SK-N-SH (cell line): ENCODE data around the gene ACOT12. TPM values are rescaled to one million over a fixed set of nuclear protein-coding genes. Genes with fewer than 3 reads are reported as not detected.
"Not testable (repeated sequence)": the region's sequence is repeated elsewhere in the genome, so short reads cannot be mapped to it uniquely, and the experiment has no call there.

Experiments
- CTCF ChIA-PET: fragments of 300-600, 350-600 bp; formaldehyde crosslinking; extraction: SDS; loops from one replicate; lab custom pipeline; 2021; lab: Yijun Ruan, JAX
- POLR2A ChIA-PET: fragments of 350-600 bp; sonication (Branson Sonifier 250); formaldehyde crosslinking; extraction: SDS; loops from one replicate; lab custom pipeline; 2020; ENCODE audit warnings: antibody characterized with exemption, inconsistent platforms; lab: Yijun Ruan, JAX
- DNase-seq: peaks from one replicate; pipeline ENCODE4 v3.0.0; 2012
- H2AFZ ChIP-seq: fragments of 200-600 bp; sonication (generic); 2 replicates; pipeline ENCODE4 v1.8.1; 2016; ENCODE audit warnings: antibody characterized with exemption, mild to moderate bottlenecking, low read depth
- H3F3A ChIP-seq: fragments of 200-600 bp; sonication (generic); replicated peaks from 2 replicates; pipeline ENCODE3; 2016; ENCODE audit warnings: antibody characterized with exemption, mild to moderate bottlenecking; ENCODE audit not compliant: insufficient read depth
- H3K27ac ChIP-seq, 2 experiments: fragments of 200-500 bp in 1 of 2; fragments of 200-600 bp in 1 of 2; sonication (Bioruptor generic) in 1 of 2; sonication (generic), shearing (Covaris generic) in 1 of 2; 2 replicates each; pipeline versions ENCODE4 v1.5.1 to v1.6.1; 2014 to 2016; ENCODE audit warnings: low read depth in 2 of 2, inconsistent platforms in 1 of 2, low read length in 1 of 2, mild to moderate bottlenecking in 1 of 2, mixed read lengths in 1 of 2
- H3K27me3 ChIP-seq: fragments of 200-600 bp; sonication (generic), shearing (Covaris generic); 2 replicates; pipeline ENCODE4 v1.6.1; 2016; ENCODE audit warnings: mixed run types; ENCODE audit not compliant: insufficient read depth
- H3K36me3 ChIP-seq, 2 experiments: fragments of 200-500 bp in 1 of 2; fragments of 200-600 bp in 1 of 2; sonication (Bioruptor generic) in 1 of 2; sonication (generic) in 1 of 2; replicated peaks in 1 of 2; 2 replicates each; pipeline versions ENCODE3 to v1.5.1; 2014 to 2016; ENCODE audit warnings: low read length in 1 of 2, mild to moderate bottlenecking in 1 of 2; ENCODE audit not compliant: insufficient read depth in 2 of 2, control insufficient read depth in 1 of 2
- H3K4me1 ChIP-seq, 2 experiments: fragments of 200-500 bp in 1 of 2; fragments of 200-600 bp in 1 of 2; sonication (Bioruptor generic) in 1 of 2; sonication (generic), shearing (Covaris generic) in 1 of 2; 2 replicates each; pipeline versions ENCODE4 v1.5.1 to v1.6.1; 2014 to 2016; ENCODE audit warnings: low read depth in 1 of 2, low read length in 1 of 2, mixed run types in 1 of 2; ENCODE audit not compliant: insufficient read depth in 2 of 2, control insufficient read depth in 1 of 2
- H3K4me2 ChIP-seq: fragments of 200-600 bp; sonication (generic), shearing (Covaris generic); 2 replicates; pipeline ENCODE4 v1.6.1; 2017; ENCODE audit warnings: mixed run types
- H3K4me3 ChIP-seq, 2 experiments: fragments of 200-500 bp in 1 of 2; fragments of 200-600 bp in 1 of 2; sonication (Bioruptor generic) in 1 of 2; sonication (generic), shearing (Covaris generic) in 1 of 2; 2 replicates each; pipeline versions ENCODE4 v1.5.1 to v1.8.1; 2014 to 2016; ENCODE audit warnings: low read depth in 2 of 2, inconsistent platforms in 1 of 2, low read length in 1 of 2, mild to moderate bottlenecking in 1 of 2, mixed read lengths in 1 of 2, moderate library complexity in 1 of 2
- H3K79me2 ChIP-seq: fragments of 200-600 bp; sonication (generic); 2 replicates; pipeline ENCODE4 v1.8.1; 2017; ENCODE audit warnings: mild to moderate bottlenecking; ENCODE audit not compliant: insufficient read depth
- H3K9ac ChIP-seq: fragments of 200-600 bp; sonication (generic); 2 replicates; pipeline ENCODE4 v1.6.1; 2017; ENCODE audit warnings: mixed run types
- H3K9me2 ChIP-seq: fragments of 200-600 bp; sonication (generic); 2 replicates; pipeline ENCODE4 v1.6.1; 2017; ENCODE audit warnings: mixed run types
- H3K9me3 ChIP-seq: fragments of 200-600 bp; sonication (generic); 2 replicates; pipeline ENCODE4 v1.6.1; 2017; ENCODE audit warnings: mixed run types, mild to moderate bottlenecking, moderate library complexity
- H4K20me1 ChIP-seq: fragments of 200-600 bp; sonication (generic); 2 replicates; pipeline ENCODE4 v1.6.1; 2017; ENCODE audit warnings: mild to moderate bottlenecking, mixed run types; ENCODE audit not compliant: insufficient read depth
- CHD2 ChIP-seq: fragments of 150-350 bp; IDR thresholded peaks from 2 replicates; pipeline ENCODE4 v1.6.1; 2018; ENCODE audit warnings: low read length; ENCODE audit not compliant: partially characterized antibody
- CTCF ChIP-seq: fragments of 200-600 bp; sonication (generic); IDR thresholded peaks from 2 replicates; pipeline ENCODE4 v1.6.1; 2017; ENCODE audit warnings: antibody characterized with exemption, mild to moderate bottlenecking, moderate library complexity
- FOSL2 ChIP-seq: IDR thresholded peaks from 2 replicates; pipeline ENCODE4 v1.4.0; 2012; ENCODE audit warnings: low read depth, mild to moderate bottlenecking, moderate library complexity, borderline replicate concordance
- FOXJ3 ChIP-seq: sonication (generic); formaldehyde crosslinking; IDR thresholded peaks from 2 replicates; pipeline ENCODE4 v1.5.1; 2020; ENCODE audit warnings: mild to moderate bottlenecking, missing genetic modification reagents
- FOXM1 ChIP-seq: IDR thresholded peaks from 2 replicates; pipeline ENCODE4 v1.4.0; 2012; ENCODE audit warnings: low read depth, mild to moderate bottlenecking
- JUND ChIP-seq: IDR thresholded peaks from 2 replicates; pipeline ENCODE4 v1.4.0; 2012
- MAX ChIP-seq: IDR thresholded peaks from 2 replicates; pipeline ENCODE4 v1.4.0; 2012; ENCODE audit warnings: low read depth
- NFIC ChIP-seq: IDR thresholded peaks from 2 replicates; pipeline ENCODE4 v1.4.0; 2012; ENCODE audit warnings: borderline replicate concordance
- NRF1 ChIP-seq: IDR thresholded peaks from 2 replicates; pipeline ENCODE4 v1.6.1; 2012; ENCODE audit warnings: low read depth, mild to moderate bottlenecking, low read length
- PBX3 ChIP-seq: IDR thresholded peaks from 2 replicates; pipeline ENCODE4; 2012
- POLR2AphosphoS5 ChIP-seq: IDR thresholded peaks from 2 replicates; pipeline ENCODE4 v1.6.1; 2012; ENCODE audit warnings: low read depth, low read length
- RAD21 ChIP-seq: IDR thresholded peaks from 2 replicates; pipeline ENCODE4 v1.6.1; 2012; ENCODE audit warnings: mild to moderate bottlenecking, low read length
- REST ChIP-seq: IDR thresholded peaks from 2 replicates; pipeline ENCODE4 v1.6.1; 2012; ENCODE audit warnings: mild to moderate bottlenecking, low read depth, low read length, moderate library complexity
- RFX5 ChIP-seq: IDR thresholded peaks from 2 replicates; pipeline ENCODE4 v1.6.1; 2012; ENCODE audit warnings: mild to moderate bottlenecking, improper control_type of control experiment, low read length
- USF1 ChIP-seq: IDR thresholded peaks from 2 replicates; pipeline ENCODE4 v1.4.0; 2012; ENCODE audit warnings: low read depth, borderline replicate concordance
- YY1 ChIP-seq: IDR thresholded peaks from 2 replicates; pipeline ENCODE4 v1.4.0; 2012; ENCODE audit warnings: low read depth, mild to moderate bottlenecking
- WGBS: methylation state at CpG from one replicate; pipeline ENCODE4 v1.1.6; 2017; ENCODE audit warnings: low lambda C conversion rate; 5-methylcytosine and 5-hydroxymethylcytosine counted together
- polyA plus RNA-seq, 3 experiments: library from polyadenylated mRNA; depleted of rRNA; stranded (reverse); fragments of >200 nt; gene quantifications; 2 replicates each; pipeline ENCODE4 v1.2.3, GENCODE V29; 2012

ACOT12 gene
- polyA plus RNA-seq, 1 of the 3 experiments (the other 2 are of a cell fraction): 0.07 TPM

GRCh38 chr5:81344736-81345135 lies 49.2 kb downstream of the ACOT12 start:
- H3K9me2 ChIP-seq: no peaks in the 10 kb centered on the region
- H3K4me2 ChIP-seq: no peak overlapping the region
- H3K36me3 ChIP-seq: no peaks in the 10 kb centered on the region
- H3F3A ChIP-seq: no peaks in the 10 kb centered on the region
- POLR2A ChIA-PET: no interaction called here
- no peak for DNase-seq
- no peak overlapping the region for H3K4me3 ChIP-seq
- H3K9me3 ChIP-seq: no peaks in the 10 kb centered on the region
- TF ChIP-seq NFIC: no peak
- no peak for TF ChIP-seq FOSL2
- no peak for TF ChIP-seq PBX3
- no peak for TF ChIP-seq POLR2AphosphoS5
- TF ChIP-seq MAX: no peak
- no peak for TF ChIP-seq CHD2
- no peak for TF ChIP-seq YY1
- TF ChIP-seq FOXM1: no peak
- no peak for TF ChIP-seq USF1
- H3K4me1 ChIP-seq: no peaks in the 10 kb centered on the region
- no peaks in the 10 kb centered on the region for H4K20me1 ChIP-seq
- H2AFZ ChIP-seq: no peak overlapping the region
- CTCF ChIA-PET: no interaction called here
- 86% methylated on average over 12 of the region's 13 CpGs for WGBS
- H3K27ac ChIP-seq: no peak overlapping the region
- H3K79me2 ChIP-seq: no peaks in the 10 kb centered on the region
- H3K27me3 ChIP-seq: peaks cover 4% of the 10 kb centered on the region; the same call in 1 of the 2 replicates
- no peak overlapping the region for H3K9ac ChIP-seq

- H3K4me1 ChIP-seq, H3K9me2 ChIP-seq, CTCF ChIA-PET, H3F3A ChIP-seq, DNase-seq, POLR2A ChIA-PET, H3K27me3 ChIP-seq, H3K36me3 ChIP-seq, H3K9me3 ChIP-seq, H3K9ac ChIP-seq, H3K4me2 ChIP-seq, H2AFZ ChIP-seq, H3K27ac ChIP-seq, H4K20me1 ChIP-seq, H3K4me3 ChIP-seq, H3K79me2 ChIP-seq: not testable (repeated sequence)
- WGBS: 19% methylated on average over 3 of the region's 3 CpGs
These were observed 55.7 kb downstream of the ACOT12 start for GRCh38 chr5:81338213-81338612.

GRCh38 chr5:81337803-81338202 lies 56.1 kb downstream of the ACOT12 start:
- no peaks in the 10 kb centered on the region for H3K79me2 ChIP-seq
- CTCF ChIA-PET: no interaction called here
- WGBS: 25% methylated on average over 2 of the region's 2 CpGs
- no peaks in the 10 kb centered on the region for H4K20me1 ChIP-seq
- POLR2A ChIA-PET: no interaction called here
- no peak overlapping the region for H3K4me2 ChIP-seq
- no peaks in the 10 kb centered on the region; a peak in 1 of 4 replicates for H3K4me1 ChIP-seq
- H3K27me3 ChIP-seq: peaks cover 4% of the 10 kb centered on the region; the same call in 1 of the 2 replicates
- H3F3A ChIP-seq: no peaks in the 10 kb centered on the region
- H3K36me3 ChIP-seq: no peaks in the 10 kb centered on the region
- no peak overlapping the region for H3K4me3 ChIP-seq
- H3K9me3 ChIP-seq: no peaks in the 10 kb centered on the region
- no peaks in the 10 kb centered on the region for H3K9me2 ChIP-seq
- no peak overlapping the region for H3K9ac ChIP-seq
- no peak overlapping the region for H2AFZ ChIP-seq
- H3K27ac ChIP-seq: no peak overlapping the region
- DNase-seq: no peak
- TF ChIP-seq FOSL2 (no peak), RAD21 (no peak), REST (no peak), FOXJ3 (no peak), CTCF (no peak), RFX5 (no peak), POLR2AphosphoS5 (no peak), FOXM1 (no peak), JUND (no peak), NRF1 (no peak)
